HL-60/S4 treated with phorbol 12-myristate 13-acetate at 8.2 ng/mL for 4 days and 3 days (cell line): ENCODE measurements around the gene LBHD2.
"Not testable (repeated sequence)": the region's sequence is repeated elsewhere in the genome, so short reads cannot be mapped to it uniquely, and the experiment has no call there.

ENCODE experiments used
- in situ Hi-C: fragments of 300-500 bp; cut with MboI; formaldehyde crosslinking; loops from 2 replicates; pipeline ENCODE4 v1.15.0; 2022; ENCODE audit warnings: low sequenced_read_pairs

LBHD2 gene

DNA sequence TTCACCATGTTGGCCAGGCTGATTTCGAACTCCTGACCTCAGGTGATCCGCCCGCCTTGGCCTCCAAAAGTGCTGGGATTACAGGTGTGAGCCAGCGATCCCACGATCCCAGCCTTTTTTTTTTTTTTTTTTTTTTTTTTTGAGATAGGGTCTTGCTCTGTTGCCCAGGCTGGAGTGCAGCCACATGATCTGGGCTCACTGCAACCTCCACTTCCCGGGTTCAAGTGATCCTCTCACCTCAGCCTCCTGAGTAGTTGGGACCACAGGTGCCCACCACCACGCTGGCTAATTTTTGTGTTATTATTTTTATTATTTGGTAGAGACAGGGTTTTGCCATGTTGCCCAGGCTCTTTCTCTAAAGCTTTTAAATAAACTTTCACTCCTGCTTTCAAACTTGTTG lies 33.5 kb downstream of the LBHD2 start:
- in situ Hi-C loops: not testable (repeated sequence)

DNA sequence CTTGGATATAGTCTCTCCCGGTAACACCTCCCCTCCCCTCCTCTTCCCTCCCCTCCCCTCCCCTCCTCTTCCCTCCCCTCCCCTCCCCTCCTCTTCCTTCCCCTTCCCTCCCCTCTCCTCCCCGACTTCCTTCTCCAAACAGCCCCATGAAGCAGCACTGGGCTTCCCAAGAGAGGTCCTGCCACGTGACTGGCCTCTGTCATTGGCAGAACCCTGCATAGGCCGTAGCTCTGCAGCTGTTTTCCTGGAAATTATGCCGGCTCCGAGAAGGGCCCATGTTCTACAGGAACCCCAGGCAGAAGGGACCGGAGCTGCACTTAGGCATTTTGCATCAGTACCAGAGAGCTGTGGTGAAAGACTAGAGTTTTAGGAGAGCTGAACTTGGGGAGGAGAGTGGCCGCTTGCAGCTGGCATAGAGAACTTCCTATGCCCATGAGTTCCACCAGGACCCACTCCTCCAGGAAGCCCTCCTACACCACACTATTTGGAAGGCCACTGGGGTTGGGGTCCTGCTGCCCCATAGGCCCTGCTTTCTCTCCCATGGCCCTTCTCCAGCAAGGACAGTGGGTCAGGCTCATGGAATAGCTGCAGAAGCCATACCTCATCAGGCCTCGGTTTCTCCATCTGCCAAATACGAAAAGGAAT lies 34.1 kb downstream of the LBHD2 start:
- in situ Hi-C loops: no loop called here

- in situ Hi-C loops: no loop called here
Observed at GRCh38 chr14:103118663-103119404, 34.8 kb downstream of the LBHD2 start.

GRCh38 chr14:103119527-103119926 lies 35.5 kb downstream of the LBHD2 start:
- in situ Hi-C loops: not testable (repeated sequence)

DNA sequence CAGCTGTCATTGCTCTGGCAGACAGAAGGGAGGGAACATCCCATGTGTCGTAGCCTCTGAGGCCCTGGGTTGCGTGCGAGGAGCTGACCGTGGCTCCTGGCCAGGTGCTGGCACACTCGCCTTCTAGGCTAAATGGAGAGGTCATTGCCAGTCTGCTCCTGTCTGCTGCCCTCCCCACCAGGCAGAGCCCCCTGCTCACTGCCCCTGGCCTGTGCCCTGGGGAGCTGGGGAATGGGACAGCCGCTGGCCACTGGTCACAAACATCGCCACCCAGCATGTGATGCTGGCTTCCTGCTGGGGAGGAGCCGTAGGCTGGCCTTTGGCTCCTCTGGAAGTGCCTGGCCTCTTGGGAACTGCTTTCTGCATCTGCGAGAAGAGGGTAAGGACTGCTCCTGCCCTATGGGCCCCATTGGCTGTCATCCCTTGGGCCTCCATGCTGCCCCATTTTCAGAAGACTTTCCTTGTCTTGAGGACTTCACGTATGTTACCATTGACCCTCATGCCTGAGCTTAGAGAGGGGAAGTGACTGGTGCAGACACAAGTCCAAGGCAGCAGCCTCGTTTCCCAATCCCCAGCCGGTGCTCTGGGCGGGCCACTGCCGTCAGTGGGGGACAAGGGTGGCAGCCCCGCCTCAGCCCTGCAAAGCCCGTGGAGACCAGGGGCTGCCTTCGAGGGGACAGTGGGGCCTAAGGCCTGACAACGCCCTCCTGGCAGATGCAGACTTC lies 37.3 kb downstream of the LBHD2 start:
- in situ Hi-C loops: no loop called here

DNA sequence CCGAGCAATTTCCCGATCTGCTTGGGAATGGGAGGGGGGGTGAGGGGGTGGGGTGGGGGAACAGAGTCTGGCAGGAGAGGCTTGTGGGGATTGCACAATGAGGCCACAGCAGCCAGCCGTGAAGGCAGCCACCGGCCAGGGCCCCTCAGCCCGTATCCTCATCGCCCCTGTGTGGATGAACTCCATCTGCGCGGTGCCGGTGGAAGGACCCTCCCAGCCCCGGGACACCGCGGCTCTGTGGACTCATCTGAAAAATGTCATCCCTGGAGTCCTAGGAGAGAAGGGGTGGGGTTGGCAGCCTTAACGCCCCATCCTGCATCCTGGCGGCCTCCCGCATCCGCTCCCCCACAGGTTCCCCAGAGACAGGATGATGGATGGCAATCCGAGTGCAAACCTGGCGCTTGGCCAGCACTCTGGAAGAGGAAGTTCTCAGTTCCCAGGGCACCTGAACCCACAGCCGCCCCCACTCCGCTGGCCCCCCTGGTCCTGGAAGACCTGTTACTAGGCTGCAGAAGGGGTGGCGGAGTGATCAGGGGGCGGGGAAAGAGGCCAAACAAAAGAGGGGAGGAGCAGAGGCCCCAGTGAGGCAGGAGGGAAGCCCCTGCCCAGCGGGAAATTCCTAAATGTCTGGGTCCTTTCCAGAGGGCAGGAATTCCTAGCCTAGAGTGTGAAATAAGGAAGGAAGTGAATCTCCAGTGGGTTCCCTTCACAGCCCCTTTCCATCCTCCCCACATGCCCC lies 38.0 kb downstream of the LBHD2 start:
- in situ Hi-C loops: no loop called here

GRCh38 chr14:103122585-103122946 lies 38.6 kb downstream of the LBHD2 start:
- in situ Hi-C loops: no loop called here

DNA sequence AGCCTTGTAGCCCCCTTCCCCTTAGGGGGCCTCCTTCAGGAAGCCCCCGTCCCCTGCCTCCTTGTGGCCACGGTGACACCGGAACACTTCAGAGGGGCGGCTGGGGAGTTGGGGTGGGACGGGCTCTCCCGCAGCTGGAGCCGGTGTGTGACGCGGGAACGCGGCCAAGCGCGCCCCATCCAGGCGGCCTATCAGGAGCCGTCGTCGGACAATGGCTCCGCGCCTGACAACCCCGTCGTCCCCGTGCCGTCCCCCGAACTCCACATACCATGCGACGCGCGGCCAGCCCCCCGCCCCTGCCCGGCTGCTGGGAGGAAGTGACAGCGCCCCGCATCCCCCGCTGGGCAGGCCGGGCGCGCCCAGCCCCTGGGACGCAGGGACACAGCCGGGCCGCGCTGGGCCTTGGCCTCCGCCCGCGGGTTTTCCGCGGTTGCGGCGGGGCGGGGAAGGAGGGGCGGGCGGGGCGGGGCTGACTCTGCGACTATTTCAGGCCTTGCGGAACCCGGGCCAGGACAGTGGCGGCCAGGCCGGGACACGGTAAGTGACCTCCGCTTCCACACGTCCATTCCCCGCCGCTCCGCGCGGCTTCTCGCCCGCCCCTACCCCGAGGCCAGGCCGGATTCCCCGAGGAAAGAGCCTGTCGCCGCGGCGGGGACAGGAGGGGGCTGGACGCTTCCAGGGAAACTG lies 39.1 kb downstream of the LBHD2 start, which contains the start of gene TNFAIP2:
TSS of gene TNFAIP2 (plus strand) at position 515 of the 687 bp plus-strand sequence. CDS start 2,997 bp downstream, outside the sequence.
- in situ Hi-C loops: no loop called here

DNA sequence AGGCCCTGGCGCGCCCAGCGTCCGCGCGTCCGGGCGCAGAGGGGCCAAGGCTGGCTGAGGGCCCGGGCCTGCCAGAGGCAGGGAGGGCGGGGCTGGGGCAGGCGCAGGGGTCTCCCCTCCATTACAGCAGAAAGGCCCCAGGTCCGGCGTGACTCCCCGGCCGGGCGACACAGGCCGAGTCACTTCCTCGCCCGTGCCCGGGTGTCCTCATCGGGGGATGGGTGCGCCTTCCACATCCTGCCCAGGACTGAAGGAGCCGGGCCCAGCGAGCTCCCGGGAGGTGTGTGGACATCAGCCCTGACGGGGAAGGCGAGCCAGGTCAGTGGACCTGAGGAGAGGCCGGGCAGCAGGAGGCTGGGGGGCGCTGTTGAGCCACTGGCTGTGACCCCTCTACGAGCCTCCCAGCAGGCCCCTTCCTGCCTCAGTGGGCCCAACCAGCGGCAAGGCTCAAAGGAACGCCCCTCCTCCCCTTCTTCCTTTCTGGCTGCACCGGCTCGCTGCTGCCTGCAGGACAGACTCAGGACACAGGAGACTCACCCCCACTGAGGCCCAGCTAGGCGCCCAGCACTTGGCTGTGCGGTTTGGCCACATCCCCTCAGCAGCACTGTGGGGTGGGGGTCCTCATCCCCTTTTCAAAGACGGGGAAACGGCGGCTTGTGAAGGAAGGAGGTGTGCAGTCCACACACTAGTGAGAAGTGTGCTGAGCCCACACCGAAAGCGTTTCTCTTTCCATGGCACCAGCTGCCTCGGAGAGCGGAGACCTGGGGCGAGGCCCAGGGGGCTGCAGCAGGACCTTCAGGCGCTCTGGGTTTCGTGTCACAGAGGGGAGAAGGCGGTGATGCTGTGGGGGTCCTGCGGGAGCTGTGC lies 39.9 kb downstream of the LBHD2 start:
- in situ Hi-C loops: no loop called here

DNA sequence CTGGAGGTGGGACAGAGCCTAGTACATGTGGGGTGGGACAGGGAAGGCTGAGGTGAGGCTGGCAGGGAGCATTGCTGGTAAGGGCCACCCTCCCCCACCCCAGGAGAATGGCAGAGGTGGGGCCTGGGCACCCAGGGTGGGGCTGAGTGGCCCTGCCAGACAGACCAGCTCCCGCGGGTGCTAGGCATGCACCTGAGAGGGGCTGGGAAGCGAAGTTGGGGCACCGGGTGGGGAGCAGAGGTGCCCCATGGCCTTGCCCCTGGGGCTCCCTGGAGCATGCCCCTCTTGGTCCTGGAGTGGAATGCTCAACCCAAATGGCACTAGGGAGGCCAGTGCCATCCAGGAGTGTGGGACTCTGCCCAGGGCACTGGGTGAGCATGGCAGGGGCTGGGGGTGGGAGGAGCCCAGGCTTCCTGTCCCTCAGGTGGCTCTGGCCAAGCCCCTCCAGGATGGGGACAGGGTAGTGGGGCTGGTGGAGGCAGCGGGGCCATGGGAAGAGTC lies 40.5 kb downstream of the LBHD2 start:
- in situ Hi-C loops: no loop called here

DNA sequence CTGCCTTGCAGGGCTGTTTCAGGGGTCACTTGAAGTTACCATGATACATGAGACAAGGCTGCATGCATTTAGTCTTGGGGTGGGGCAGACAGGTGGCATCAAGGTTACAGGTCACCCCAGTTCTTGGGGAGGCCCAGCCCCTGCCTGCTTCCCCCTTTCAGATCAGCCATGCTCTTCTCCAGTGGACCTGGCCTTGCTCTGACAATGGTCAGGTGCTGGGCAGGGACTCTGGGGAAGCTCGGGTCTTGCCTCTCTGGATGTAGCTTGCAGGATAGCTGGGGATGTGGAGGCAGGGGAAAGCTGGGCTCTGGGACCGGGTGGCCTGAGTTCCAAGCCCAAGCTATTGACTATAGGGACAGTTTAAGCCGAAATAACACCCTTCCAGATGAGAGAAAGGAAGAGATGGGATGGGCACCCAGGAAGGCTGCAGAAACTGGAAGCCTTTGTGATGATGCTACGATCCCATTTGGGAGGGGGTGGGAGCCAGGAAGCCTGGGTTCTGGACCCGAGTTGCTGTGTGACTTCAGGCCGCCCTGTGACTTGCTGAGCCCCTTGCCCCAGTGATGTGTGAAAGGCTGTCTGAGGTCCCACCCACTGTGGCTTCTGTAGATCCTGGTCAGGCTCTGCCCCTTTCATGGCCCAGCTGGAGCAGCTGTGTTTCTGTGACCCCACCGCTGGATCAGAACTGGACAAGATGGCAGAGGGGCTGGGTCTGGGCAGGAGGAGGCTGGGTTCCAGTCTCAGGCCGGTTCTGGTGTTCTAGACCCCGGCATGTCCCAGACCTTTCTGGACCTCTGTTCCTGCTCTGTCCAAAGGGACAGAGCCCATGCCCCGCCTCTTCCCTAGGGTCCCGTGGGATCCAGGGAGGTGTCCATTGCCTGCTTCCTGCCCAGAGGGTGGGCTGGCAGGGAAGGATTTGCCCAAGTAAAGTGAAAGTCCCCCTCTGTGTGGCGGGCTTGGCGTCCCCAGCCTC lies 41.4 kb downstream of the LBHD2 start:
- in situ Hi-C loops: no loop called here

DNA sequence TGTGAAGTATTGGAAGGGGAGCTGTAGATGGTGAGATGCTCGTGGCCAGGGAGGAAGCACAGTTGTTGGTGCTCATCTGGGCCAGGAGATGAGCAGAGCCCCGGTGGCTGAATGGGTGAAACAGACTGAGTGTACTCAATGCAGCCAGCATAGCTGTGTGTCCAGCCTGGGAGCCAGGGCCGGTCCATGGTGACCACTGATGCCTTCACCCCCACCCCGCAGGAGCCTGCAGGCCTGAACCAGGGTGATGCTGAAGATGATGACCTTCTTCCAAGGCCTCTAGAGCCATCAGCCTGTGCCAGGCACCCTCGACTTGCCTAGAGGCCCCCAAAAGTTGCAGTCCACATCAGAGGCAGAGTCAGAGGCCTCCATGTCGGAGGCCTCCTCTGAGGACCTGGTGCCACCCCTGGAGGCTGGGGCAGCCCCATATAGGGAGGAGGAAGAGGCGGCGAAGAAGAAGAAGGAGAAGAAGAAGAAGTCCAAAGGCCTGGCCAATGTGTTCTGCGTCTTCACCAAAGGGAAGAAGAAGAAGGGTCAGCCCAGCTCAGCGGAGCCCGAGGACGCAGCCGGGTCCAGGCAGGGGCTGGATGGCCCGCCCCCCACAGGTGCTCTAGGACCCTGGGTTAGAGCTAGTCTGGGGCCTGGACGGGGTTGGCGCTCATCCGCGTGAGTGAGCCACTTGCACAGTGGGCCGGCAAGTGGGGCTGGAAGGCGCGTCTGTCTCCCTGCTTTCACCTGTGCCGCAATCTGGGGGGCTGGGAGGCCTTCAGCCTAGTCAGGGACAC lies 42.3 kb downstream of the LBHD2 start:
- in situ Hi-C loops: no loop called here

- in situ Hi-C loops: no loop called here
Observed at GRCh38 chr14:103126873-103127304, 42.9 kb downstream of the LBHD2 start.

- in situ Hi-C loops: no loop called here
Observed at GRCh38 chr14:103127356-103127755, 43.3 kb downstream of the LBHD2 start.

GRCh38 chr14:103127861-103128598 lies 44.0 kb downstream of the LBHD2 start:
- in situ Hi-C loops: no loop called here

DNA sequence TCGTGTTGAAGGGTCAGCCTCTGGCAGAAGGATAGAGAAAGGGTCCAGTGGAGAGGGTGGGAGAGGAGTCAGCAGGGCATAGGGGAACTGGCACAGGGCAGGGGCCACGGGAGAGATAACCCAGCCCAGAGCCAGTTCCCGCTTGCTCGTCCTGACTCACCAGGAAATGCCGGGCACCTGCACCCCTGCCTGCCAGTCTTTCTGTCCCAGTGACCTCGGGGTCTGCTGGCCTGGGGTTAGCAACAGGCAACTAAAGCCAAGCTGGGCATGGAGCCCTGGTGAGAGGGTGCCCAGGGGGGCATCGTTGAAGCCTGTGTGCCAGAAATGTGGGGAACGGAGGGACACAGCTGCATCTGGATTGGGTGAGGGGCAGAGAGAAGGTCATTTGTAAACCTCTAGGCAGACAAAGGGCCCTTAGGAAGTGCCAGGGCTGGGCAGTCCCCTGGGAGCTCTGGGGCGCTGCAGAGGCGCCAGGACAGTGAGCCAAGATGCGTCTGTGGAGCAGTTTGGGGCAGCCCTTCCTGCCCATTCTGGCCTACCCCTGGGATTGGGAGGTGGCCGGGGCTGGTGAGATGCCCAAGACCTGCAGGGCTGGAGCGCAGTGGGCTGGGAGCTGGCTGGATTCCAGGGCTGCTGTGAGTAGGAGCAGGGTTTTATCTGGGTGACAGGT lies 44.8 kb downstream of the LBHD2 start:
- in situ Hi-C loops: no loop called here
